Caki2 (cell line): ENCODE results near the gene HPRT1. TPM values are rescaled to one million over a fixed set of nuclear protein-coding genes. Genes with fewer than 3 reads are reported as not detected.

Experiments used
- DNase-seq: peaks from one replicate; pipeline ENCODE4 v3.0.0-alpha.2; 2015; ENCODE audit warnings: low read depth
- in situ Hi-C: cut with HindIII; loops from 2 replicates; pipeline ENCODE4 v1.10.0; 2016; ENCODE audit warnings: low sequenced_read_pairs, low pct_unique_long_range_greater_than_20kb, mixed read lengths
- total RNA-seq: library from RNA; depleted of rRNA; stranded (reverse); fragments of >200 nt; shearing (Covaris generic); gene quantifications from 2 replicates; pipeline ENCODE4 v1.2.3, GENCODE V29; 2014; ENCODE audit warnings: low replicate concordance; rRNA removed

The HPRT1 gene
- total RNA-seq, 1 experiment from 2014 or later: 49.7 TPM

- in situ Hi-C loops: no loop called here
- DNase-seq: no peak
Observed at GRCh38 chrX:134530845-134531244, 70.9 kb downstream of the HPRT1 start.

GRCh38 chrX:134533352-134533751, 73.4 kb downstream of the HPRT1 start:
- in situ Hi-C loops: no loop called here
- DNase-seq: no peak

GRCh38 chrX:134533952-134534351, 74.0 kb downstream of the HPRT1 start:
- peak; percentile 42 for DNase-seq

DNA sequence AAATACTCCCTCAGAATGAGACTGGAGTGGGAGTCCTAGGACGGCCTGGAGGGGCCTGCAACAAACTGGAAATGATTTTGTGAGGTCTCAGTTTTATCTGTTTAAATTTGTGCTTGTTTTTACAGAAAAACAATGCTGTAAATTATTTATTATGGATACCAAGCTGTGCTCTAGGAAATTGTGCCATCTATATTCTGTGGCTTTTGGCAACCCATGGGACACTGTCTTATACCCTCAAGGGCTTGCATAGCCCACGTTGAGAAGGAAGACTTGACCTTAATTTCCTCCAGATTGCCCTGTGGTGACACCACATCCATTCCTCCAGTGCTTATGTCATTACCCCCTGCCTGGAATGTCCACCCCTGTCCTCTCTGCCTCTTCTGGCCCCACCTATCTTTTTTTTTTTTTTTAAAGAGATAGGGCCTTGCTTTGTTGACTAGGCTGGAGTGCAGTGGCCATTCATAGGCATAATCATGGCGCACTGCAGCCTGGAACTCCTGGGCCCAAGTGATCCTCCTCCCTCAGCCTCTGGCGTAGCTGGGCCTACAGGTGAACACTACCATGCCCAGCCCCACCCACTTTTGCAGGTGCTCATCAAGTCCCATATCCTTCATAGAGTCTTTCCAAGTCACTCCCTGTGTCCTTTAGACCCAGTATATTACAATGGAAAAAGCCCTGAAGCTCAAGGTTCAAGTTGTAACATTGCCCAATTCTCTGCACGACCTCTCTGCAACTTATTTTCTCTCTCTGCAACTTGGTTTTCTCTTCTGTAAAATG, 77.4 kb downstream of the HPRT1 start:
- peak; percentile 76 for DNase-seq
- in situ Hi-C loops: no loop called here

More at GRCh38 chrX:134533952-134534351, 74.0 kb downstream of the HPRT1 start:
- in situ Hi-C loops: no loop called here

GRCh38 chrX:134538316-134538715, 78.4 kb downstream of the HPRT1 start:
- in situ Hi-C loops: no loop called here
- DNase-seq: no peak

- in situ Hi-C loops: no loop called here
- no peak for DNase-seq
Observed at GRCh38 chrX:134541906-134542305, 81.9 kb downstream of the HPRT1 start.

DNA sequence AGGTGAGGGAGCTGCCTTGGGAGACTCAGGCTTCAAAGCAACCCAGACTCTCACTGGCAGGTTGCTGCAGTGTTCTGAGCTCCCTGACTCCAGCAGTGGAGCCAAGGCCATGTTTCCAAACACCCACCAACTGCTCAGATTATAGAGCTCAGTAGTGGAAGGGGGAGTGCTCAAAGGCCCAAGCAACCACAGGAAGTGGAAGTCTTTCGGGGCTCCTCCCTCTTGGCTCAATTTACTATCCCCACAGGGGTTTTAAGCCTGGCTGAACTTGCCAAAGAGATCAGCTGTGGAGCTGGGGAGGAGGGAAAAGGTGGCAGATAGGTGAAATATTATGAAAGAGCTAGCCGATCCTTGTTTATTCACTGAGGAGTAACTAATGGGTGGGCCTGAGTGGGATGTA, 82.5 kb downstream of the HPRT1 start:
- in situ Hi-C loops: no loop called here
- no peak for DNase-seq

- in situ Hi-C loops: no loop called here
- no peak for DNase-seq
Observed at GRCh38 chrX:134543288-134543687, 83.3 kb downstream of the HPRT1 start.

- no peak for DNase-seq
- in situ Hi-C loops: no loop called here
Observed at GRCh38 chrX:134544135-134544512, 84.2 kb downstream of the HPRT1 start.

DNA sequence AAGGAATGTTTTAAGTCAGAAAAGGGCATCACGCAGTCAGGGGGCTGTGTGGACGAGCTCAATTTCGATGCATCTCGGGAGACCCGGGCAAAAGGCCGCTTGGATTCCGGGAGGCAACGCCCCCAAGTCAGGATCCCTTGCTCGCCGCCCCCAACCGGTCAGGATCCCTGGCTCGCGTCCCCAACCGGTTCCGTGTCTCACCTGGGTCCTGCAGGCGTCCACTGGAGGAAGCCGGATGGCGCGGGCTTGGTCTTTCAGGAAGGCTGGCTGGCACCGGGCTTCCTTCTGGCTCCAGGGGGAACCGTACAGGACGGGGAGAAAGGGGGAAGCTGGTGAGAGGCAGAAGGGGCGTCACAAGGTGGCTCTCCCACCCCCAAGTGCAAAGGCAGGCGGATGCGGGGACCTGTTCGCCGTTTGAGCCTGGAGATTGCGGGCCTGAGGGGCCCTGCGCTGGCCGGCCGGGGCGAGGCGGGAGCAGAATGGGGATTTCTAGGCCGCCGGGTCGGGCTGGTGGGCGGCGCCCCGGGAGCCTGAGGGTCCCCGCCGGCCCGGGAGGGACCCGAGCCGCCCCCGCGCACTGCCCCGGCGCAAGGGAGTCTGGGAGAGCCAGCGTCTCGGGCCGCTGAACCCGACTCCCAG, 84.7 kb downstream of the HPRT1 start:
- in situ Hi-C loops: no loop called here
- no peak for DNase-seq

DNA sequence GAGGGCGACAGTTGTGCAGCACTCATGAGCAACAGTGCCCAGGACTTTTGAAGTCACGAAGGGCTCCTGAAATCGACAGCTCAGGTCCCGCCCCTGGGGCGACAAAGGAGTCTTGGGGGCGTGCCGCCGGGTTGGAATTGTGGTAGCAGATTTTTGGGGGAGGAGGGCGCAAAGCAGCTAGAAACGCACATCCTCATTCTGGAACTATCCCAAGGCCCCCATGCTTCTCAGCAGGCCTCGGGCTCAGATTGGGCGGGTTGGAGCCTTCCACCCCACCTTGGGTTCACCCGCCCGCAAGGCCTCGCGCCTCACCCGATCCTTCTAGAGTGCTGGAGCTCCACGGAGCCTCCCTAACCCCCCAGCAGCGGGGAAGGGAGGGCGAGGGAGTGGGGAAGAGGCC, 85.5 kb downstream of the HPRT1 start:
- DNase-seq: no peak
- in situ Hi-C loops: no loop called here

DNA sequence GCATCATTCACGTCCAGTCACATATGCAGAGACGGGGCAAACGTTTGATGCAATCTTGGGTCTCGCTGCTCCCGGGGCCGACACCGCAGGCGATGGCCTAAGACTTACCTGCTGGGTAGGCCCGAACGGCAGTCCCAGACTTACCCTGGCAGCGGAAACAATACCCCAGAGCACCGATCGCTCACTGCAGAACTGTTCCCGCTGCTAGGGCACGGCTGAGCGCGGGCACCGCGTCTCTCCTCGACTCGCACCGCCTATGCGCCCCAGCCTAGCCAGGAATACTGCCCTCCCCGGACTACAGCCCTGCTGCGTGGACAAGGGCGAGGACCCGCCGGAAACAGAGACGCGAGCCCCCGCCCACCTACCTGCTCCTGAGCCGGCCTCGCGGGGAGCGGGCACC, 86.2 kb downstream of the HPRT1 start:
- in situ Hi-C loops: no loop called here
- no peak for DNase-seq

GRCh38 chrX:134547047-134547679, 87.2 kb downstream of the HPRT1 start:
- in situ Hi-C loops: no loop called here
- no peak for DNase-seq

DNA sequence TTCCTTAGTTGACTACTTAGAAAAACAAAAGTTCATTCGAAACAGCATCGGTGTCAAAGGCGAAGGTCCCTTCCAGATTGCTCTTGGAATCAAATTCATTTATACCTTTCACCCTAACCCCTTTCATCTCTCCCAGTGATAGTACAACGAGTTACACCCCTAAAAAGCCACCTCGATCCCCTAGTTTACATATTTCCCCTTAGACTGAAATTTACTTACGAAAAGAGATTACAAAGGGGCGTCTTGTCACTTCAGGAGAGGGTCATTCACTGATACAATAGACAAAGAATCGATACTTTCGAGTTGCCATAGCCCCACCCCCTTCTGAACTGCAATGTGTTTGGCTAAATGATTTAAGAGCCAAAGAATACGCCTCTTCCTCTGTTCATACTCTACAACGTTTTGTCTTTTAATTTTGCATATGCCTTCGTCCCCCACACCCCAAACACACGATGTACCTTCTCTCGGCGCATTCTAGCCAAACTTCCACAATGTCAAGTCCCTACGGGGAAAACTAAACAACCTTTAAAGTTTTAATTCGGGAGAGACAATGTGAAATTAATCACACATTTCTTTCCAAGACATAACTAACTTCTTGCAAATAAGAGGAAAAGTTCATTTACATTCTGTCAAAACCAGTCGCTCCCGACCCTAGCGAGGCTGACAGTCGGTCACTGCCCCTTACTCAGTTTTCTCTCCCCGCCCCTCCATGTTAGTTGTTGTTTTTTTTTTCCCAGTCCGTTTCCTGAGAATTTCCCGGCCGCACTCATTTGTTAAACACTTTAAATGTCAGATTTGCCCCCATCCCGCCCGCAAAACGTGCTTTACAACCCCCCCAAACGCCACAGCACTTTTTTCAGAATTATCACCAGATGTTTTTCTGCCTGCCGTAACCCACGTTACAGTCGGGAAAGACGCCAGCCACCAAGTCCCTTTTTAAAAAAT, 88.6 kb downstream of the HPRT1 start:
- in situ Hi-C loops: no loop called here
- DNase-seq: no peak

Other genes with a start within 250 kb of the HPRT1 start
- gene CCDC160, start 223.0 kb upstream of the HPRT1 start, total RNA-seq: not detected in 2 replicates
- gene PHF6, start 86.9 kb upstream of the HPRT1 start, total RNA-seq: 24.0 and 24.9 TPM in 2 replicates
- gene PLAC1, start 198.3 kb downstream of the HPRT1 start, total RNA-seq: not detected in 2 replicates